GM20000 (cell line): ENCODE results near the gene BEAN1.

Experiments used
- DNase-seq: peaks from one replicate; pipeline ENCODE4 v3.0.0; 2012; ENCODE audit warnings: low spot score
- CTCF ChIP-seq: IDR thresholded peaks from 2 replicates; pipeline ENCODE4 v1.5.1; 2012; ENCODE audit warnings: mild to moderate bottlenecking, control low read depth; ENCODE audit errors: extremely low read depth, missing control alignments

BEAN1 gene

GRCh38 chr16:66521252-66521713 lies 94.2 kb downstream of the BEAN1 start:
- no peak for DNase-seq
- TF ChIP-seq CTCF, result no peak

GRCh38 chr16:66521951-66522771 lies 95.1 kb downstream of the BEAN1 start:
- peak; percentile 57 for DNase-seq
- no peak for TF ChIP-seq CTCF

- no peak for DNase-seq
- no peak for TF ChIP-seq CTCF
Observed at GRCh38 chr16:66522816-66523590, 95.9 kb downstream of the BEAN1 start.

- TF ChIP-seq CTCF, result no peak
Observed at GRCh38 chr16:66523861-66524354, 96.8 kb downstream of the BEAN1 start.

GRCh38 chr16:66524601-66525164 lies 97.6 kb downstream of the BEAN1 start:
- TF ChIP-seq CTCF, result no peak
- DNase-seq, result peak; percentile 58

More at GRCh38 chr16:66523861-66524354, 96.8 kb downstream of the BEAN1 start:
- DNase-seq, result peak; percentile 47

- no peak for TF ChIP-seq CTCF
- no peak for DNase-seq
Observed at GRCh38 chr16:66525396-66526180, 98.5 kb downstream of the BEAN1 start.
